ENCODE data around the gene PIGP. TPM values are rescaled to one million over a fixed set of nuclear protein-coding genes. Genes with fewer than 3 reads are reported as not detected.

Gene PIGP
- total and polyA plus RNA-seq, 10 donors = 9.2 to 26.0 (median 16.8) TPM

DNA sequence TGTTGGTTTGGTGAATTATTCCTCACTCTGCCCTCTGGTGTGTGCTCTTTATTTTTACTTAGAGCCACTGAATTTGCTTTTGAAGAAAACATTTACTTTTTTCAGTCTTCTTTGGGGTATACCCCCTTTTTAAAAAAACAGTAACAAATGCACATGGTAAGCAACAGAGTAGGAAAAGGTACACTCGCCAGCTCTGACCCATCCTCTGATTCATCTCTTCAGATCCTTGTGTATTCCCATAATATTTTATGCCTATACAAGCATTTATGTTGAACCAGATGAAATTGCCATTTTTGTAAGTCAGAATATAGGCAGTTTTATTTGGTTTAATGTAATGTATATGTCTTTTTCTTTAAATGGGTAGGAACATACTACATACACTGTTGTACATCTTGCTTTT is 28.5 kb upstream of the PIGP start:
- Histone ChIP-seq H3K9me3 (no peaks in the 10 kb centered on the region), H3K4me1 (no peaks in the 10 kb centered on the region), H3K27me3 (replicated peaks in 1 of 7) (no peaks in the 10 kb centered on the region), H3K4me3 (no peak overlapping the region), H3K36me3 (peaks cover 2 to 44% (median 23%) of the 10 kb centered on the region in 6 donors), H3K27ac (no peak overlapping the region)
- 92 to 97% (median 95%) methylated on average over 1 of the region's 1 CpG for WGBS, 5 donors
- TF ChIP-seq, protein P1, sequence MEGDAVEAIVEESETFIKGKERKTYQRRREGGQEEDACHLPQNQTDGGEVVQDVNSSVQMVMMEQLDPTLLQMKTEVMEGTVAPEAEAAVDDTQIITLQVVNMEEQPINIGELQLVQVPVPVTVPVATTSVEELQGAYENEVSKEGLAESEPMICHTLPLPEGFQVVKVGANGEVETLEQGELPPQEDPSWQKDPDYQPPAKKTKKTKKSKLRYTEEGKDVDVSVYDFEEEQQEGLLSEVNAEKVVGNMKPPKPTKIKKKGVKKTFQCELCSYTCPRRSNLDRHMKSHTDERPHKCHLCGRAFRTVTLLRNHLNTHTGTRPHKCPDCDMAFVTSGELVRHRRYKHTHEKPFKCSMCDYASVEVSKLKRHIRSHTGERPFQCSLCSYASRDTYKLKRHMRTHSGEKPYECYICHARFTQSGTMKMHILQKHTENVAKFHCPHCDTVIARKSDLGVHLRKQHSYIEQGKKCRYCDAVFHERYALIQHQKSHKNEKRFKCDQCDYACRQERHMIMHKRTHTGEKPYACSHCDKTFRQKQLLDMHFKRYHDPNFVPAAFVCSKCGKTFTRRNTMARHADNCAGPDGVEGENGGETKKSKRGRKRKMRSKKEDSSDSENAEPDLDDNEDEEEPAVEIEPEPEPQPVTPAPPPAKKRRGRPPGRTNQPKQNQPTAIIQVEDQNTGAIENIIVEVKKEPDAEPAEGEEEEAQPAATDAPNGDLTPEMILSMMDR (IDR thresholded peaks at IDR 0.05 in 8 of 11, conservative IDR thresholded peaks at IDR 0.05 in 3 of 11) = no peak
- TF ChIP-seq POLR2A (IDR thresholded peaks at IDR 0.05) = no peak
- no peak for TF ChIP-seq POLR2AphosphoS5 (IDR thresholded peaks at IDR 0.05)
- intact Hi-C loops (cut with DNase I; ENCODE audit: low total_unique reads) = no loop called here
- no peak for DNase-seq

DNA sequence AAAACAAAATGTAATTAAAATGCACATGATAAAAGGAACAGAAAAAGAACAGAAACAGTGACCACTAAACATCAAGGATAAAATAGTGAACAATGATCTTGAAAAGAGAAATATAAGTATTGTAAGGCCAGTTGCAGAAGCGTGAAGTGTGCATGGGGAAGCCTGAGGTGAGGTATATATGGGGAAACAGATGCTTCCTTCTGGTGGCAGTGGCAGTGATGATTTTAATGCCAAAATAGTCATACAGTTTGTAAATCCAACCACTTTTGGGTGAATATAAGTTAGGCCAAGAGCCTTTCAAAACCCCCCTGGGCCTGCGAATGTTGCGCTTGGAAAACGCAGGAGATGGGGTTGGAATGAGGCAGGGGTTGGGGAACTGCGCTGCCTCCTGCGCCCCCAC is 27.4 kb upstream of the PIGP start:
- no peak for DNase-seq
- 77 to 96% (median 87%) methylated on average over 6 of the region's 6 CpGs for WGBS, 5 donors
- no peaks in the 10 kb centered on the region for H3K9me3 ChIP-seq
- peaks cover 2 to 55% (median 28%) of the 10 kb centered on the region in 6 donors for H3K36me3 ChIP-seq
- no peaks in the 10 kb centered on the region for H3K27me3 ChIP-seq (replicated peaks in 1 of 7)
- H3K4me3 ChIP-seq = no peak overlapping the region
- intact Hi-C loops (cut with DNase I; ENCODE audit: low total_unique reads) = no loop called here
- TF ChIP-seq POLR2A (IDR thresholded peaks at IDR 0.05) (no peak), POLR2AphosphoS5 (IDR thresholded peaks at IDR 0.05) (no peak)
- TF ChIP-seq, protein P1 (IDR thresholded peaks at IDR 0.05 in 8 of 11, conservative IDR thresholded peaks at IDR 0.05 in 3 of 11) = no peak
- no peaks in the 10 kb centered on the region for H3K4me1 ChIP-seq
- no peak overlapping the region for H3K27ac ChIP-seq

DNA sequence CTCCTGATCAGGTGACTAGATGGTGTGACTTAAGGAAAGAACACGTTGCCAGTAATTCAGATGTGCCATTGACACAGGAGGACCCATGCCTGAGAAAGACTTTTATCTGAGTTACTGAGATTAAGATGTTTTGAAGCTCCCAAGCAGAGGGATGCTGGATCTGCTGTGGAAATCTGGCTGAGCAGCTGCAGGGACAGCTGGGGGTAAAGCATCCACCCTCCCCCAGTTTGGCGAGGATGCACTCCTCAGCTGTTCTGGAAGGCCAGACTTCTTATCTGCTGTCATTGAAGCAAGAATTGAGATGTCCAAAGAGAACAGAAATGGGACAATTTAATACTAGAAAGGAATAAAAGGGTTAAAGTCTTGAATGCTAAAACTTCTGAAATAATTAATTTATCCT is 25.9 kb upstream of the PIGP start:
- WGBS, 5 donors = 74 to 96% (median 91%) methylated on average over 2 of the region's 2 CpGs
- no peak for TF ChIP-seq POLR2A (IDR thresholded peaks at IDR 0.05)
- TF ChIP-seq, protein P1 (IDR thresholded peaks at IDR 0.05 in 8 of 11, conservative IDR thresholded peaks at IDR 0.05 in 3 of 11) = no peak
- TF ChIP-seq POLR2AphosphoS5 (IDR thresholded peaks at IDR 0.05) = no peak
- H3K36me3 ChIP-seq = peaks cover 2 to 71% (median 32%) of the 10 kb centered on the region in 6 donors
- DNase-seq = no peak
- no peaks in the 10 kb centered on the region for H3K27me3 ChIP-seq (replicated peaks in 1 of 7)
- no peak overlapping the region for H3K27ac ChIP-seq
- no peak overlapping the region for H3K4me3 ChIP-seq
- intact Hi-C loops (cut with DNase I; ENCODE audit: low total_unique reads) = no loop called here
- no peaks in the 10 kb centered on the region for H3K4me1 ChIP-seq
- no peaks in the 10 kb centered on the region for H3K9me3 ChIP-seq

DNA sequence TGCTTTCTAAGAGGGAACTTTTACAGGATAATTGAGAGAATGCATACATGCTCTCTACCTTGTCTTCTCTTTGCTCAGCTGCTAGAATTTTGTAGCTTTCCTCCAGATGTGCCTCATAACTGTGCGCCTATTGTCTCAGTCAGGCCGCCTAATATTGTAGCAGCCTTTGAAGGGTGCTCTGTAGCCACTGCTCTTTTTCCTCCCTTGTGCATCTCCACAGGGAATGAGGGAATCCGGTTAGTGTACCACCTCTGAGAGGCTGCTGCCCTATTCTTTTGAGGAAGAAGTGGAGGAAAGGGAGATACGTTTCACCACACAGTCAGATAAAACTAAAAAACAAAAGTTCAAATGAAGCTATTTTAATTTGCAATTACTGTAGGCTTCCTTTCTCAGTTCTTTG is 22.9 kb upstream of the PIGP start:
- H3K27me3 ChIP-seq (replicated peaks in 1 of 7) = no peaks in the 10 kb centered on the region
- no peaks in the 10 kb centered on the region for H3K9me3 ChIP-seq
- no peak overlapping the region for H3K4me3 ChIP-seq
- no peak overlapping the region for H3K27ac ChIP-seq
- no peaks in the 10 kb centered on the region for H3K4me1 ChIP-seq
- TF ChIP-seq POLR2A (IDR thresholded peaks at IDR 0.05) (no peak), POLR2AphosphoS5 (IDR thresholded peaks at IDR 0.05) (no peak)
- TF ChIP-seq, protein P1 (IDR thresholded peaks at IDR 0.05 in 8 of 11, conservative IDR thresholded peaks at IDR 0.05 in 3 of 11) = no peak
- intact Hi-C loops (cut with DNase I; ENCODE audit: low total_unique reads) = no loop called here
- H3K36me3 ChIP-seq = peaks cover 2 to 100% (median 36%) of the 10 kb centered on the region in 6 donors
- WGBS, 5 donors = 91 to 96% (median 92%) methylated on average over 4 of the region's 4 CpGs
- DNase-seq = no peak

All from spleen (tissue), 11 donors.